Transverse colon (tissue), 4 donors: ENCODE results near the gene PAK4.

ENCODE experiments used
- POLR2AphosphoS5 ChIP-seq, 3 donors: sonication (generic); formaldehyde crosslinking; IDR thresholded peaks; one replicate each; pipeline ENCODE4 v1.6.1; 2016; ENCODE audit warnings: antibody characterized with exemption in 3 of 3
- TF ChIP-seq, protein P1 (sequence below), 5 experiments: fragments of 200-600 bp in 3 of 5; fragments of 450-650 bp in 2 of 5; sonication (generic) in 3 of 5; IDR thresholded peaks; 1 replicate in 2 of 5; 2 replicates in 3 of 5; pipeline ENCODE4 v1.5.1; 2016 to 2017; ENCODE audit warnings: antibody characterized with exemption in 5 of 5, inconsistent platforms in 3 of 5, mild to moderate bottlenecking in 2 of 5, moderate library complexity in 1 of 5

DNA sequence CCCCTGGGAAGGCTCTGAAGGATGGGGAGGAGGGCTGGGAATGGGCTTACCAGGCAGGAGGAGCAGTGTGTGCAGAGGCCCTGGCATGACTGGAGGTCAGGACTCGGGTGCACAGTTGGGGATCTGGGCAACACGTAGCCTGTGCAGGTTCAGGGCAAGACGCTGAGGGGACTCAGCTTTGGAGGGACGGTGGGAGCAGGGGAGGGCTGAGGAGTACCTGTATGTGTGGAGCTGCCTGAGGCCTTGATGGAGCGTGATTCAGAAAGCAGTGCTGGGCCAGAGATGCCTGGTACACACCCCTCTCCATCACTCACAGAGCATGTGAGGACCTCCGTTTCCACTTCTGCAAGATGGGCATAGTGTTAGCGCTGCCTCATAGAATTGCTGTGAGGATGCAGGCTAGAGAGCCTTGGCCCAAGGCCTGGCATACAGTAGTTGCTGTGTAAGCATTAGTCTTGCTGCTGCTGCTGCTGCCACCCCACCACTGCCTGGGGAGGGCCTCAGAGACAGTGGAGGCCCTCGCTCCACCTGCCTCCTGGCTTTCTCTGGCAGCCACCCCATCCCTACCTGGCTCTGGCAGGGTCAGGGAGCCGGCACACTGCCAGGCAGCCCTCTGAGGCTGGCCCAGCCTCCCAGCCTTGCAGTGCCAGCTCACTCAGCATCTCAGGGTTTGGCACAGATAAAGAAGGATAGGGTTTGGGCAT, 2.4 kb downstream of the PAK4 start:
- TF ChIP-seq, protein P1, sequence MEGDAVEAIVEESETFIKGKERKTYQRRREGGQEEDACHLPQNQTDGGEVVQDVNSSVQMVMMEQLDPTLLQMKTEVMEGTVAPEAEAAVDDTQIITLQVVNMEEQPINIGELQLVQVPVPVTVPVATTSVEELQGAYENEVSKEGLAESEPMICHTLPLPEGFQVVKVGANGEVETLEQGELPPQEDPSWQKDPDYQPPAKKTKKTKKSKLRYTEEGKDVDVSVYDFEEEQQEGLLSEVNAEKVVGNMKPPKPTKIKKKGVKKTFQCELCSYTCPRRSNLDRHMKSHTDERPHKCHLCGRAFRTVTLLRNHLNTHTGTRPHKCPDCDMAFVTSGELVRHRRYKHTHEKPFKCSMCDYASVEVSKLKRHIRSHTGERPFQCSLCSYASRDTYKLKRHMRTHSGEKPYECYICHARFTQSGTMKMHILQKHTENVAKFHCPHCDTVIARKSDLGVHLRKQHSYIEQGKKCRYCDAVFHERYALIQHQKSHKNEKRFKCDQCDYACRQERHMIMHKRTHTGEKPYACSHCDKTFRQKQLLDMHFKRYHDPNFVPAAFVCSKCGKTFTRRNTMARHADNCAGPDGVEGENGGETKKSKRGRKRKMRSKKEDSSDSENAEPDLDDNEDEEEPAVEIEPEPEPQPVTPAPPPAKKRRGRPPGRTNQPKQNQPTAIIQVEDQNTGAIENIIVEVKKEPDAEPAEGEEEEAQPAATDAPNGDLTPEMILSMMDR (IDR thresholded peaks at IDR 0.05): no peak
- TF ChIP-seq POLR2AphosphoS5 (IDR thresholded peaks at IDR 0.05): no peak
